GM23248 (cell line): ENCODE results near the gene TEX36.

Experiments used
- EZH2 ChIP-seq: fragments of 200-600 bp; sonication (generic); IDR thresholded peaks from 2 replicates; pipeline ENCODE4 v1.6.1; 2018; ENCODE audit warnings: antibody characterized with exemption, mild to moderate bottlenecking; ENCODE audit not compliant: insufficient read depth, poor library complexity, severe bottlenecking
- EZH2phosphoT487 ChIP-seq: fragments of 200-600 bp; sonication (generic); IDR thresholded peaks from 2 replicates; pipeline ENCODE4 v1.6.1; 2018; ENCODE audit warnings: antibody characterized with exemption, moderate library complexity, mild to moderate bottlenecking, low read depth; ENCODE audit not compliant: insufficient read depth

DNA sequence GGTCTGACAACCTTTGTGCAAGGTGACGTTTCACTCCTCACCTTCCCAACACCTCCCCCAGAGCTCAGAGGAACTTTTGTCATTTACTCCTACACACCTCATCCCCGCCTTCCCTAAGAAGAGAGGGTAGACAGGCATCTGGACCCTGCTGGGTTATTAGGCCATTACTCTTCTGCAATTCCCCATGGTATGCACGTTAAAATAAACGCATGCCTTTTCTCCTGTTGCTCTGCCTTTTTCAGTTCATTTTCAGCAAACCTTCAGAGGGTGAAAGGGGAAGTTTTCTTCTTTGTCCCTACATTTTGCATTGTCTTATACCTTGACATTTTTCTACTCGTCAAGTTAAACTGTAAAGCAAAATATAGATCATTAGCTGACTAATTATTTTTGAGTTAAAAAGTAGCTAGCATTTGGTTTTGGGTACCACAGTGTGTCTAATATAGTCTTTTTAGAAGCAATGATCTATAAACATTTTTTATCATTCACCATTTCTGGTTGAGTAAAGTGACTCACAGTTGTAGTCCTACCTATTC is 26.1 kb upstream of the TEX36 start:
- no peak for TF ChIP-seq EZH2phosphoT487
- TF ChIP-seq EZH2, result no peak
